Osteoblast (primary cell): ENCODE measurements around the gene ZEB1. TPM values are rescaled to one million over a fixed set of nuclear protein-coding genes. Genes with fewer than 3 reads are reported as not detected.

Experiments
- DNase-seq: peaks from one replicate; pipeline ENCODE4 v3.0.0; 2011; ENCODE audit warnings: low spot score, mixed read lengths; ENCODE audit not compliant: insufficient read length; ENCODE audit errors: missing footprints
- H2AFZ ChIP-seq: 2 replicates; pipeline ENCODE4 v1.6.0; 2011; ENCODE audit warnings: mild to moderate bottlenecking, low read length
- H3K27ac ChIP-seq: 2 replicates; pipeline ENCODE4 v1.5.1; 2011; ENCODE audit warnings: mild to moderate bottlenecking, low read depth, low read length, moderate library complexity
- H3K27me3 ChIP-seq: 2 replicates; pipeline ENCODE4 v1.6.0; 2012; ENCODE audit warnings: mild to moderate bottlenecking, control low read depth, inconsistent platforms, low read length, moderate library complexity; ENCODE audit not compliant: insufficient read depth
- H3K36me3 ChIP-seq: 2 replicates; pipeline ENCODE4 v1.5.1; 2011; ENCODE audit warnings: mild to moderate bottlenecking, low read length, control low read depth, moderate library complexity; ENCODE audit not compliant: insufficient read depth
- H3K4me1 ChIP-seq: 2 replicates; pipeline ENCODE4 v1.5.1; 2011; ENCODE audit warnings: mild to moderate bottlenecking, low read length, control low read depth, moderate library complexity; ENCODE audit not compliant: insufficient read depth
- H3K4me2 ChIP-seq: 2 replicates; pipeline ENCODE4 v1.6.0; 2011; ENCODE audit warnings: mild to moderate bottlenecking, low read length; ENCODE audit not compliant: insufficient read depth
- H3K4me3 ChIP-seq: fragments of 200-600 bp; sonication (generic); 3 replicates; pipeline ENCODE4 v1.5.1; 2012; ENCODE audit warnings: mild to moderate bottlenecking, low read length, inconsistent platforms; ENCODE audit not compliant: insufficient read depth
- H3K79me2 ChIP-seq: 2 replicates; pipeline ENCODE4 v1.6.0; 2012; ENCODE audit warnings: mild to moderate bottlenecking, low read length, control low read depth, inconsistent platforms; ENCODE audit not compliant: insufficient read depth
- H3K9me3 ChIP-seq: 2 replicates; pipeline ENCODE4 v1.5.1; 2011; ENCODE audit warnings: low read depth, low read length, control low read depth
- H4K20me1 ChIP-seq: 2 replicates; pipeline ENCODE4 v1.6.0; 2012; ENCODE audit warnings: mild to moderate bottlenecking, low read length, control low read depth; ENCODE audit not compliant: insufficient read depth
- CTCF ChIP-seq: IDR thresholded peaks from 2 replicates; pipeline ENCODE4 v1.5.1; 2011; ENCODE audit warnings: mild to moderate bottlenecking, low read depth, low read length, moderate library complexity; ENCODE audit errors: extremely low read depth
- total RNA-seq: library from RNA; depleted of rRNA; stranded (reverse); fragments of >200 nt; gene quantifications from 2 replicates; pipeline ENCODE4 v1.2.3, GENCODE V29; 2012

The ZEB1 gene
- total RNA-seq, 1 donor: 56.1 TPM

- Histone ChIP-seq H3K9me3 (no peaks in the 10 kb centered on the region), H3K4me1 (no peaks in the 10 kb centered on the region), H4K20me1 (no peaks in the 10 kb centered on the region), H3K4me3 (no peak overlapping the region), H3K36me3 (no peaks in the 10 kb centered on the region), H3K79me2 (no peaks in the 10 kb centered on the region), H3K27ac (no peak overlapping the region), H2AFZ (no peak overlapping the region), H3K27me3 (no peaks in the 10 kb centered on the region), H3K4me2 (no peak overlapping the region)
- no peak for DNase-seq
- no peak for TF ChIP-seq CTCF
These were observed 44.7 kb upstream of the ZEB1 start for GRCh38 chr10:31274310-31274709.

- H3K27me3 ChIP-seq: no peaks in the 10 kb centered on the region
- peak overlapping the region; percentile 3 for H2AFZ ChIP-seq
- H3K79me2 ChIP-seq: no peaks in the 10 kb centered on the region
- peaks cover 2% of the 10 kb centered on the region for H4K20me1 ChIP-seq
- no peak for DNase-seq
- no peak overlapping the region for H3K27ac ChIP-seq
- H3K4me3 ChIP-seq: no peak overlapping the region
- no peaks in the 10 kb centered on the region for H3K4me1 ChIP-seq
- no peak for TF ChIP-seq CTCF
- no peaks in the 10 kb centered on the region for H3K9me3 ChIP-seq
- H3K4me2 ChIP-seq: no peak overlapping the region
- no peaks in the 10 kb centered on the region for H3K36me3 ChIP-seq
These were observed 40.6 kb upstream of the ZEB1 start for GRCh38 chr10:31278279-31278941.

- Histone ChIP-seq H2AFZ (no peak overlapping the region), H3K9me3 (no peaks in the 10 kb centered on the region), H3K27me3 (no peaks in the 10 kb centered on the region), H3K27ac (no peak overlapping the region), H3K4me2 (no peak overlapping the region), H4K20me1 (peaks cover 2% of the 10 kb centered on the region), H3K4me1 (no peaks in the 10 kb centered on the region), H3K4me3 (no peak overlapping the region), H3K36me3 (no peaks in the 10 kb centered on the region), H3K79me2 (no peaks in the 10 kb centered on the region)
- TF ChIP-seq CTCF: no peak
- DNase-seq: no peak
These were observed 38.0 kb upstream of the ZEB1 start for GRCh38 chr10:31280972-31281371.

GRCh38 chr10:31288001-31288400, 31.0 kb upstream of the ZEB1 start:
- no peaks in the 10 kb centered on the region for H3K36me3 ChIP-seq
- H4K20me1 ChIP-seq: peaks cover 2% of the 10 kb centered on the region
- H3K27me3 ChIP-seq: no peaks in the 10 kb centered on the region
- no peak for DNase-seq
- no peak overlapping the region for H2AFZ ChIP-seq
- H3K4me2 ChIP-seq: no peak overlapping the region
- H3K79me2 ChIP-seq: no peaks in the 10 kb centered on the region
- H3K27ac ChIP-seq: no peak overlapping the region
- H3K4me3 ChIP-seq: no peak overlapping the region
- no peak for TF ChIP-seq CTCF
- no peaks in the 10 kb centered on the region for H3K9me3 ChIP-seq
- H3K4me1 ChIP-seq: no peaks in the 10 kb centered on the region
